Osteocyte (in vitro differentiated cells): ENCODE measurements around the gene NELL2. TPM values are rescaled to one million over a fixed set of nuclear protein-coding genes. Genes with fewer than 3 reads are reported as not detected.
"Not testable (repeated sequence)": the region's sequence is repeated elsewhere in the genome, so short reads cannot be mapped to it uniquely, and the experiment has no call there.

Experiments used
- DNase-seq: peaks from one replicate; pipeline ENCODE4 v3.0.0; 2021; ENCODE audit warnings: mixed read lengths; ENCODE audit not compliant: unreplicated experiment; ENCODE audit errors: extremely low spot score
- H3K27ac Mint-ChIP-seq: one replicate; pipeline ENCODE4 v1.8.0; 2021; ENCODE audit warnings: mild to moderate bottlenecking, mixed read lengths; ENCODE audit not compliant: unreplicated experiment
- H3K27me3 Mint-ChIP-seq: one replicate; pipeline ENCODE4 v1.8.0; 2021; ENCODE audit warnings: mixed read lengths; ENCODE audit not compliant: unreplicated experiment
- H3K36me3 Mint-ChIP-seq: one replicate; pipeline ENCODE4 v1.8.0; 2021; ENCODE audit warnings: mixed read lengths; ENCODE audit not compliant: unreplicated experiment
- H3K4me1 Mint-ChIP-seq: one replicate; pipeline ENCODE4 v1.8.0; 2021; ENCODE audit warnings: mixed read lengths; ENCODE audit not compliant: unreplicated experiment
- H3K4me3 Mint-ChIP-seq: one replicate; pipeline ENCODE4 v1.8.0; 2021; ENCODE audit warnings: mild to moderate bottlenecking, moderate library complexity, mixed read lengths; ENCODE audit not compliant: unreplicated experiment
- H3K9me3 Mint-ChIP-seq: one replicate; pipeline ENCODE4 v1.8.0; 2021; ENCODE audit warnings: mixed read lengths; ENCODE audit not compliant: unreplicated experiment
- total RNA-seq: library from RNA; stranded (reverse); gene quantifications from 2 replicates; pipeline ENCODE4 v1.2.1, GENCODE V29; 2021
- TF ChIP-seq, protein P1 (sequence below): fragments of 200-600 bp; sonication (generic); IDR thresholded peaks from 2 replicates; pipeline ENCODE4 v1.5.0; 2021; ENCODE audit warnings: antibody characterized with exemption, mild to moderate bottlenecking, moderate library complexity

NELL2 gene
- total RNA-seq, 1 donor from 2014 or later, result not detected

DNA sequence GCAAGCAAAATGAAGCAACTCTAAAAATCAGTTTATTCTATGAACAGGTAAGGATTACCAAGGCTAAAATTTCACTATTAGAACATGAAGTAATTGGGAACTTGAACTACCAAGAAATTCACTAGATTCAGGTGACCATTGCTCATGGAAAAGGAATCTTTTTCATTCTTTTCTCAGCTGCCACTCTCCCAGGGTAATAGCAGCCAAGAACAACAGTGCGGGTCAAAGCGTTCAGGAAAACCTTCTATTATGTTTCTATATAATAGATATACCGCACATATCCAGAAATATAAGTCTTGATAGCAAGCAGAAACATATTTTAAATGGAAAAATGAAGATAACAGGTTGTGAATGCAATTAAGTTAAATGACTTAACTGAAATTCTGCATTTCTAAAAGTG lies 125.6 kb downstream of the NELL2 start:
- H3K36me3 Mint-ChIP-seq, result no peaks in the 10 kb centered on the region
- H3K4me1 Mint-ChIP-seq, result no peaks in the 10 kb centered on the region
- no peaks in the 10 kb centered on the region for H3K9me3 Mint-ChIP-seq
- H3K27ac Mint-ChIP-seq, result no peak overlapping the region
- H3K4me3 Mint-ChIP-seq, result no peak overlapping the region
- DNase-seq, result no peak
- TF ChIP-seq, protein P1, sequence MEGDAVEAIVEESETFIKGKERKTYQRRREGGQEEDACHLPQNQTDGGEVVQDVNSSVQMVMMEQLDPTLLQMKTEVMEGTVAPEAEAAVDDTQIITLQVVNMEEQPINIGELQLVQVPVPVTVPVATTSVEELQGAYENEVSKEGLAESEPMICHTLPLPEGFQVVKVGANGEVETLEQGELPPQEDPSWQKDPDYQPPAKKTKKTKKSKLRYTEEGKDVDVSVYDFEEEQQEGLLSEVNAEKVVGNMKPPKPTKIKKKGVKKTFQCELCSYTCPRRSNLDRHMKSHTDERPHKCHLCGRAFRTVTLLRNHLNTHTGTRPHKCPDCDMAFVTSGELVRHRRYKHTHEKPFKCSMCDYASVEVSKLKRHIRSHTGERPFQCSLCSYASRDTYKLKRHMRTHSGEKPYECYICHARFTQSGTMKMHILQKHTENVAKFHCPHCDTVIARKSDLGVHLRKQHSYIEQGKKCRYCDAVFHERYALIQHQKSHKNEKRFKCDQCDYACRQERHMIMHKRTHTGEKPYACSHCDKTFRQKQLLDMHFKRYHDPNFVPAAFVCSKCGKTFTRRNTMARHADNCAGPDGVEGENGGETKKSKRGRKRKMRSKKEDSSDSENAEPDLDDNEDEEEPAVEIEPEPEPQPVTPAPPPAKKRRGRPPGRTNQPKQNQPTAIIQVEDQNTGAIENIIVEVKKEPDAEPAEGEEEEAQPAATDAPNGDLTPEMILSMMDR, result no peak
- H3K27me3 Mint-ChIP-seq, result no peaks in the 10 kb centered on the region

DNA sequence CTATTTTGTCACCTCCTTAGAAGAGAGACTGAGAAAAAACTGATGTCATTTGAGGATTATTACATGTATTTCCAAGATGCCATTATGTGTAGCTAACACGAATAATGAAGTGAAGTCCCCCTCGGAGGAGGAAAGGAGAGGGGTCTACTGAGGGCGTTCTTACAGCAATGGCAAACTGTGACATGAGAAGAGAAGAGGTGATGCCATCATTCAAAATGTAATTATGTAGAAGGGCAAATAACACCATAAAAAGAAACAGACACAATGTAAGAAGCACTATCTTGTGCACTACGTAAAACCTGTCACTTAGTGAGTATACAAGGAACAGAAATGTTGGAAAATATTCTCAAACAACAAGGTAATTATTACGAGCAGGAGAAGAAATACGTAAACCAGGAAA lies 126.5 kb downstream of the NELL2 start:
- Mint-ChIP-seq H3K4me1 (no peaks in the 10 kb centered on the region), H3K36me3 (no peaks in the 10 kb centered on the region), H3K27ac (no peak overlapping the region), H3K9me3 (no peaks in the 10 kb centered on the region), H3K27me3 (no peaks in the 10 kb centered on the region), H3K4me3 (no peak overlapping the region)
- TF ChIP-seq, protein P1, result no peak
- DNase-seq, result no peak

DNA sequence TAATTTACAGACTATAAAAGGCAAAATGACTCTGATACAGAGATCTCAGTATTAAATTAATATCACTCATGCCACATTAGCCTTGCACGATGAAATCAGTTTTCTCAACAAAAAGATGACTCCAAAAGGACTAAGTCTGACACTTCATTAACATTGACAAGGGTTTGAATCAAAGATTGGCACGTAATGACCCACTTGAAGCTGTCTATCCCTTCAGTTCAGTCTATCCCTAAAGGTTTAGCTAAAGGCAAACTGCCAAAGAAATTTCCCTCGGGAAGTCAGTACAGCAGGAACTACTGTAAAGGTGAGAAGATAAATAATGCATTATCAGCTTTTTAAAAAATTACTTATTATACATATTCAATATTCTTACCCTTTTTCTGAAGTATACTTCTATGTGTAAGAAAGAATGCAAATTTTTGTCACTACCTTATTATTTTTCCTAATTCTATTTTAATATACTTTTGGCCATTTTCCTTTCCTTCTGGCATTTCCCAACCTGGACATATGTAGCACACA lies 127.1 kb downstream of the NELL2 start:
- H3K4me3 Mint-ChIP-seq, result no peak overlapping the region
- TF ChIP-seq, protein P1, result no peak
- H3K9me3 Mint-ChIP-seq, result peaks cover 1% of the 10 kb centered on the region
- no peaks in the 10 kb centered on the region for H3K4me1 Mint-ChIP-seq
- no peaks in the 10 kb centered on the region for H3K36me3 Mint-ChIP-seq
- no peaks in the 10 kb centered on the region for H3K27me3 Mint-ChIP-seq
- H3K27ac Mint-ChIP-seq, result no peak overlapping the region
- no peak for DNase-seq

DNA sequence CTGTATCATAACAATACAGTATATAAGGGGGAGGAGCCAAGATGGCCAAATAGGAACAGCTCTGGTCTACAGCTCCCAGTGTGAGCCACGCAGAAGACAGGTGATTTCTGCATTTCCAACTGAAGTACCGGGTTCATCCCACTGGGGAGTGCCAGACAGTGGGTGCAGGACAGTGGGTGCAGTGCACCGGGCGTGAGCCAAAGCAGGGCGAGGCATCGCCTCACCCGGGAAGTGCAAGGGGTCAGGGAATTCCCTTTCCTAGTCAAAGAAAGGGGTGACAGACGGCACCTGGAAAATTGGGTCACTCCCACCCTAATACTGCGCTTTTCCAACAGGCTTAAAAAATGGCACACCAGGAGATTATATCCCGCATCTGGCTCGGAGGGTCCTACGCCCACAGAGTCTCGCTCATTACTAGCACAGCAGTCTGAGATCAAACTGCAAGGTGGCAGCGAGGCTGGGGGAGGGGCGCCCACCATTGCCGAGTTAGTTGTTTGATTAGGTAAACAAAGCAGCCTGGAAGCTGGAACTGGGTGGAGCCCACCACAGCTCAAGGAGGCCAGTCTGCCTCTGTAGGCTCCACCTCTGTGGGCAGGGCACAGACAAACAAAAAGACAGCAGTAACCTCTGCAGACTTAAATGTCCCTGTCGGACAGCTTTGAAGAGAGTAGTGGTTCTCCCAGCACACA lies 134.7 kb downstream of the NELL2 start:
- H3K27ac Mint-ChIP-seq, H3K4me3 Mint-ChIP-seq, H3K36me3 Mint-ChIP-seq, H3K27me3 Mint-ChIP-seq, H3K4me1 Mint-ChIP-seq: not testable (repeated sequence)
- peak; percentile 81 for DNase-seq
- peaks cover 12% of the 10 kb centered on the region for H3K9me3 Mint-ChIP-seq

DNA sequence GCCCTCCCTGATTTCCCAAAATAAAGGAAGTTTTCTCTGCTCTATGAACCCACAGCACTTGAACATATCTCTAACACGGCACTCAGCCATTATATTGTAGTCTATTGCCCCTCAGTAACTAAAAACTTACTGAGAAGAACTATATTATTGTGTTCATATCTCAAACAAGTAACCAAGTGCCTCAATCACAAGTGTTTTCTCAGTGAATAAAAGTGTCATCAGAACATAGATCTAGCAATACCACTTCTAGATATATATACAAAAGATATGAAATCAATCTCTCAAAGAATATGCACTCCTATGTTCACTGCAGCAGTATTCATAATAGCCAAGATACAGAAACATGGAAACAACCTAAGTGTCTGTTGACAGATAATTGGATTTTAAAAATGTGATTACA lies 138.1 kb downstream of the NELL2 start:
- Mint-ChIP-seq H3K27me3 (no peaks in the 10 kb centered on the region), H3K9me3 (peaks cover 11% of the 10 kb centered on the region), H3K36me3 (no peaks in the 10 kb centered on the region), H3K4me1 (no peaks in the 10 kb centered on the region), H3K4me3 (no peak overlapping the region), H3K27ac (no peak overlapping the region)
- TF ChIP-seq, protein P1, result no peak
- DNase-seq, result no peak
